Spleen (tissue), 11 donors: Measurements from ENCODE around the gene SHFL. TPM values are rescaled to one million over a fixed set of nuclear protein-coding genes. Genes with fewer than 3 reads are reported as not detected.
A peak's percentile ranks its signal among the peaks of the same experiment; 100 is the strongest.

ENCODE experiments used
- DNase-seq: peaks from one replicate; pipeline ENCODE4 v3.0.0-alpha.2; 2020
- H3K27ac ChIP-seq, 8 donors: fragments of 200-600 bp; sonication (generic) in 7 of 8; 1 replicate in 4 of 8; 2 replicates in 4 of 8; pipeline versions ENCODE4 v1.5.0 to v1.8.0; 2016 to 2021; ENCODE audit warnings: inconsistent platforms in 4 of 8, mild to moderate bottlenecking in 4 of 8, moderate library complexity in 1 of 8
- H3K27me3 ChIP-seq, 7 donors: fragments of 200-600 bp; sonication (generic) in 6 of 7; replicated peaks in 1 of 7; 1 replicate in 4 of 7; 2 replicates in 3 of 7; pipeline versions ENCODE4 v1.5.0 to v1.8.0; 2016 to 2021; ENCODE audit warnings: inconsistent platforms in 3 of 7, mild to moderate bottlenecking in 1 of 7
- H3K36me3 ChIP-seq, 6 donors: fragments of 200-600 bp; sonication (generic) in 5 of 6; 1 replicate in 4 of 6; 2 replicates in 2 of 6; pipeline versions ENCODE4 v1.5.0 to v1.8.0; 2016 to 2021; ENCODE audit warnings: inconsistent platforms in 2 of 6
- H3K4me1 ChIP-seq, 6 donors: fragments of 200-600 bp; sonication (generic) in 5 of 6; 1 replicate in 3 of 6; 2 replicates in 3 of 6; pipeline versions ENCODE4 v1.5.0 to v1.8.0; 2016 to 2021; ENCODE audit warnings: inconsistent platforms in 3 of 6
- H3K4me3 ChIP-seq, 8 donors: fragments of 200-600 bp; sonication (generic) in 7 of 8; 1 replicate in 4 of 8; 2 replicates in 4 of 8; pipeline versions ENCODE4 v1.5.0 to v1.8.0; 2016 to 2021; ENCODE audit warnings: inconsistent platforms in 4 of 8, mild to moderate bottlenecking in 4 of 8, moderate library complexity in 2 of 8
- H3K9me3 ChIP-seq, 8 donors: fragments of 200-600 bp; sonication (generic) in 7 of 8; 1 replicate in 4 of 8; 2 replicates in 4 of 8; pipeline versions ENCODE4 v1.5.0 to v1.8.0; 2016 to 2021; ENCODE audit warnings: inconsistent platforms in 4 of 8
- POLR2A ChIP-seq, 3 donors: fragments of 450-650 bp; IDR thresholded peaks; one replicate each; pipeline ENCODE4 v1.5.1; 2017; ENCODE audit warnings: antibody characterized with exemption in 3 of 3, mild to moderate bottlenecking in 1 of 3
- POLR2AphosphoS5 ChIP-seq, 3 donors: sonication (generic); formaldehyde crosslinking; IDR thresholded peaks; one replicate each; pipeline ENCODE4 v1.5.1; 2017; ENCODE audit warnings: antibody characterized with exemption in 3 of 3
- WGBS, 5 donors: extraction: QIAGEN DNeasy Blood & Tissue Kit in 3 of 5; methylation state at CpG; one replicate each; pipeline versions ENCODE4 v1.1.5 to v1.1.7; 2013 to 2018; 5-methylcytosine and 5-hydroxymethylcytosine counted together
- intact Hi-C: fragments of 100-400 bp; cut with DNase I; formaldehyde crosslinking; loops from one replicate; pipeline ENCODE4 v1.15.0; 2023; ENCODE audit warnings: low total_unique reads
- polyA plus RNA-seq, 3 donors: library from polyadenylated mRNA; stranded (reverse); fragments of 200-250 nt; gene quantifications; one replicate each; pipeline ENCODE4 v1.2.1, GENCODE V29; 2013
- total RNA-seq, 7 donors: library from RNA; depleted of rRNA in 3 of 7; stranded (reverse); fragments of >200 nt in 3 of 7; fragmentation: NEBNext Ultra II Directional in 4 of 7; extraction: Animal tissue kit (Norgen Biotek cat#: 25700) in 4 of 7; gene quantifications; one replicate each; pipeline versions ENCODE4 v1.1.0 to v1.2.1, GENCODE V29; 2016 to 2021
- TF ChIP-seq, protein P1 (sequence below), 11 experiments: fragments of 200-600 bp in 7 of 11; fragments of 450-650 bp in 4 of 11; sonication (generic) in 4 of 11; IDR thresholded peaks in 8 of 11; conservative IDR thresholded peaks in 3 of 11; 1 replicate in 7 of 11; 2 replicates in 4 of 11; pipeline versions ENCODE4 v1.4.0 to v1.8.0; 2016 to 2021; ENCODE audit warnings: antibody characterized with exemption in 11 of 11, inconsistent platforms in 4 of 11, mild to moderate bottlenecking in 1 of 11
- donor health status: healthy with polysubstance abuse.
- donor health status: DM: no; HTN: no; CAD: no; lungs with moderate emphysema.
- donor health status: DM: no; HTN: no; CAD: no.
- donor health status: Bipolar disorder and iron deficiency.
- donor health status: healthy.
- donor health status: DM: no; HTN: no; CAD: no.
- donor health status: DM: yes; HTN: yes; CAD: no.

SHFL gene
- total and polyA plus RNA-seq, 10 donors, result 33.0 to 65.6 (median 55.1) TPM

DNA sequence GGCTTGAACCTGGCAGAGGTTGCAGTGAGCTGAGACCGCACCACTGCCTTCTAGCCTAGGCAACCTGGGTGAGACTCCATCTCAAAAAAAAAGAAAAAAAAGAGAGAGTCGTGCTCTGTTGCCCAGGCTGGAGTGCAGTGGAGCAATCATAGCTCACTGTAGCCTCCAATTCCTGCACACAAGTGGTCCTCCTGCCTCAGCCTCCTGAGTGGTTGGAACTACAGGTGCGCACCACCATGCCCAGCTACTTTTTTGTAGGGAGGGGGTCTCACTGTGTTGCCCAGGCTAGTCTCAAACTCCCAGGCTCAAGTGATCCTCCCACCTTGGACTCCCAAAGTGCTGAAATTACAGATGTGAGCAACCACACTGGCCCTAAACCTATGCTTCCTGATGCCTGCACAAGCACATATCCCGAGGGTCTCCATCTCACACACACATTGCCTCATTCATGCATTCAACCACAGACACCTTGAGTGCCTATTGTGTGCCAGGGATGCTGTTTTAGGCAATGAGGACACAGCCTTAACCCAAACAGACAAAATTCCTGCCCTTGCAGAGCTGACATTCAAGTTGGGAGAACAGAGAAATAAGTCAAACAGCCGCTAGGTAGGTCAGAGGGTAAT, 14.2 kb downstream of the SHFL start:
- TF ChIP-seq, protein P1, sequence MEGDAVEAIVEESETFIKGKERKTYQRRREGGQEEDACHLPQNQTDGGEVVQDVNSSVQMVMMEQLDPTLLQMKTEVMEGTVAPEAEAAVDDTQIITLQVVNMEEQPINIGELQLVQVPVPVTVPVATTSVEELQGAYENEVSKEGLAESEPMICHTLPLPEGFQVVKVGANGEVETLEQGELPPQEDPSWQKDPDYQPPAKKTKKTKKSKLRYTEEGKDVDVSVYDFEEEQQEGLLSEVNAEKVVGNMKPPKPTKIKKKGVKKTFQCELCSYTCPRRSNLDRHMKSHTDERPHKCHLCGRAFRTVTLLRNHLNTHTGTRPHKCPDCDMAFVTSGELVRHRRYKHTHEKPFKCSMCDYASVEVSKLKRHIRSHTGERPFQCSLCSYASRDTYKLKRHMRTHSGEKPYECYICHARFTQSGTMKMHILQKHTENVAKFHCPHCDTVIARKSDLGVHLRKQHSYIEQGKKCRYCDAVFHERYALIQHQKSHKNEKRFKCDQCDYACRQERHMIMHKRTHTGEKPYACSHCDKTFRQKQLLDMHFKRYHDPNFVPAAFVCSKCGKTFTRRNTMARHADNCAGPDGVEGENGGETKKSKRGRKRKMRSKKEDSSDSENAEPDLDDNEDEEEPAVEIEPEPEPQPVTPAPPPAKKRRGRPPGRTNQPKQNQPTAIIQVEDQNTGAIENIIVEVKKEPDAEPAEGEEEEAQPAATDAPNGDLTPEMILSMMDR (IDR thresholded peaks at IDR 0.05 in 8 of 11, conservative IDR thresholded peaks at IDR 0.05 in 3 of 11), result no peak
- no peak for TF ChIP-seq POLR2A (IDR thresholded peaks at IDR 0.05)
- TF ChIP-seq POLR2AphosphoS5 (IDR thresholded peaks at IDR 0.05), result no peak
- H3K27me3 ChIP-seq, result no peaks in the 10 kb centered on the region
- peak; percentile 39 for DNase-seq
- H3K9me3 ChIP-seq, result peaks cover 0 to 3% (median 0%) of the 10 kb centered on the region in 8 donors
- intact Hi-C loops, result no loop called here
- no peaks in the 10 kb centered on the region for H3K36me3 ChIP-seq
- H3K4me1 ChIP-seq, result peaks cover 11 to 95% (median 58%) of the 10 kb centered on the region in 6 donors
- H3K4me3 ChIP-seq, result no peak overlapping the region
- H3K27ac ChIP-seq, result peak overlapping the region in 3 of 8 donors; percentile 18 to 95 (median 93)
- 84 to 90% (median 88%) methylated on average over 5 of the region's 5 CpGs for WGBS, 5 donors

DNA sequence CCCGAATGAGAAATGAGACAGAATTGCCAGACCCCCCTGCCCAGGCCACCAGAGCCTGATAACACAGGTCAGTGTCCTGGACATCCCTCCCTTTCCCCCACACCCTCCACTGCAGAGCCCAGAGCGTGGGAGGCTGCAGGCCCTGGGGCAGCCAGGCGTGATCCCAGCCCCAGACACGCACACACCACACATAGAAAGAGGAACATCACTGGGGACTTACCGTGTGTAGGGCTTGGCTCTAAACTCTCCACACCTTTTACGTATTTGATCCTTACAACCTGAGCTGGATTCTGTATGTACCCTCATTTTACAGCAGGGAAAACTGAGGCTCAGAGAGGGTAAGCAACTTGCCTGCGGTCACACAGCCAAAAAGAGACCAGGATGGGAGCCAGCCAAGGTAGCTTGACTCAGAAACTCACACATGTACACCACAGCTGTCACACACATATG, 16.7 kb downstream of the SHFL start:
- intact Hi-C loops, result no loop called here

GRCh38 chr19:10104130-10104513, 18.0 kb downstream of the SHFL start:
- Histone ChIP-seq H3K9me3 (no peaks in the 10 kb centered on the region), H3K4me1 (peaks cover 12 to 98% (median 71%) of the 10 kb centered on the region in 6 donors), H3K4me3 (no peak overlapping the region), H3K27ac (peak overlapping the region; percentile 84 to 95 (median 90)), H3K27me3 (no peaks in the 10 kb centered on the region), H3K36me3 (peaks cover 0 to 21% (median 19%) of the 10 kb centered on the region in 6 donors)
- TF ChIP-seq, protein P1 (IDR thresholded peaks at IDR 0.05 in 8 of 11, conservative IDR thresholded peaks at IDR 0.05 in 3 of 11), result no peak
- no peak for TF ChIP-seq POLR2A (IDR thresholded peaks at IDR 0.05)
- intact Hi-C loops, result no loop called here
- DNase-seq, result no peak

More for the DNA sequence above, 16.7 kb downstream of the SHFL start:
- Histone ChIP-seq H3K9me3 (no peaks in the 10 kb centered on the region), H3K4me1 (peaks cover 14 to 98% (median 66%) of the 10 kb centered on the region in 6 donors), H3K27me3 (no peaks in the 10 kb centered on the region), H3K27ac (peak overlapping the region; percentile 75 to 95 (median 88)), H3K4me3 (peak overlapping the region in 1 of 8 donors; percentile 12), H3K36me3 (peaks cover 0 to 8% (median 6%) of the 10 kb centered on the region in 6 donors)
- TF ChIP-seq POLR2AphosphoS5 (IDR thresholded peaks at IDR 0.05), result peak; percentile 44 to 73 (median 65)
- TF ChIP-seq POLR2A (IDR thresholded peaks at IDR 0.05), result no peak
- DNase-seq, result peak; percentile 88
- 41 to 52% (median 49%) methylated on average over 7 of the region's 7 CpGs for whole genome bisulfite sequencing, 5 donors

DNA sequence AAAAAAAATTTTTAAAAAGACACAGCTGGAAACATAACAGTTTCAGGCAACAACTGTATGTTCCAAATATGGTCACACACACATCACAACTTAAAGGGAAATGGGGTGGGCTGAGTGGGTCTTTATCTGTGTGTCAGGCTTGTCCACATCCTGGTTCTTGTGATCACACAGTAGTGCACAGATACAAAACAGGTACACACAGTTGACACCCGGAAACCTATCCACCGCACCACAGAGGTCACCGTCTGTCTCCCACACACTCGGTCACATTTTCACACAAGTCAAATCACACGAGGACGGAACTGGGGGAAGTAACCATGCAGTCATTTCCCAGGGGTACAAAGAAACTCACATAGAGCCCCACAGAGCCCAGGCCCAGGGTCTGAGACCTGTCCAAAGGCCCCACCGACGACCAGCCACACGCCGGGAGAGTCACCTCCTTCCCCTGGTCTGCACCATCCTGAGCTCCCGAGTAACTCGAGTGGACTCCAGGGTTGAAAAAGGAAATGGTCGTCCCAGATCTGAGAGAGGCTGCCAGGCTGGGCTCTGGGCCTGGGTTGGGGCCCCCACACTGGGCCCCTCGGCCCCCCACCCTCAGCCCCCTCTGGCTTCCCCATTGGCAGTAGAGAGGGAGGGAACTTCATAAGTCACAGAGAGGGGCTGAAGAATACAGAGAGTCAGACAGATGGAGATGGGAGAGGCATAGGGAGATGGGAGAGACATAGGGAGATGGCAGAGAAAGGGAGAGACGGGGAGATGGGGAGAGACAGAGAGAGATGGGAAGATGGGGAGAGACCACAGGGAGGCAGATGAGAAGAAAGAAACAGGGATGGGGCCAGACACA, 18.8 kb downstream of the SHFL start:
- H3K27ac ChIP-seq, result peak overlapping the region; percentile 84 to 95 (median 90)
- WGBS, 5 donors, result 5 to 23% (median 20%) methylated on average over 9 to 15 of the region's 15 CpGs
- peaks cover 0 to 29% (median 27%) of the 10 kb centered on the region in 6 donors for H3K36me3 ChIP-seq
- peak overlapping the region in 1 of 8 donors; percentile 23 for H3K4me3 ChIP-seq
- TF ChIP-seq, protein P1 (IDR thresholded peaks at IDR 0.05 in 8 of 11, conservative IDR thresholded peaks at IDR 0.05 in 3 of 11), result no peak
- TF ChIP-seq POLR2A (IDR thresholded peaks at IDR 0.05), result no peak
- peak; percentile 28 to 88 (median 41) for TF ChIP-seq POLR2AphosphoS5 (IDR thresholded peaks at IDR 0.05)
- no peaks in the 10 kb centered on the region for H3K9me3 ChIP-seq
- peak; percentile 87 for DNase-seq
- intact Hi-C loops, result no loop called here
- H3K4me1 ChIP-seq, result peaks cover 12 to 99% (median 73%) of the 10 kb centered on the region in 6 donors
- H3K27me3 ChIP-seq, result no peaks in the 10 kb centered on the region
